Mesothelial cell of epicardium (in vitro differentiated cells): ENCODE results near the gene IL6ST. TPM values are rescaled to one million over a fixed set of nuclear protein-coding genes. Genes with fewer than 3 reads are reported as not detected.

Experiments used
- DNase-seq, 2 experiments: peaks; one replicate each; pipeline ENCODE4 v3.0.0; 2021; ENCODE audit warnings: low spot score in 2 of 2; ENCODE audit not compliant: unreplicated experiment in 2 of 2
- H3K27ac Mint-ChIP-seq: 2 replicates; pipeline ENCODE4 v1.8.0; 2021; ENCODE audit warnings: mixed read lengths
- H3K27me3 Mint-ChIP-seq: 2 replicates; pipeline ENCODE4 v1.8.0; 2021; ENCODE audit warnings: low read depth, mixed read lengths
- H3K36me3 Mint-ChIP-seq: 2 replicates; pipeline ENCODE4 v1.8.0; 2021; ENCODE audit warnings: mixed read lengths
- H3K4me1 Mint-ChIP-seq: 2 replicates; pipeline ENCODE4 v1.8.0; 2021; ENCODE audit warnings: mixed read lengths
- H3K4me3 Mint-ChIP-seq: 2 replicates; pipeline ENCODE4 v1.8.0; 2021; ENCODE audit warnings: mild to moderate bottlenecking, moderate library complexity, mixed read lengths
- H3K9me3 Mint-ChIP-seq: 2 replicates; pipeline ENCODE4 v1.8.0; 2021; ENCODE audit warnings: mixed read lengths
- total RNA-seq: library from RNA; stranded (reverse); gene quantifications from 3 replicates; pipeline ENCODE4 v1.2.1, GENCODE V29; 2021
- TF ChIP-seq, protein P1 (sequence below): fragments of 200-600 bp; sonication (generic); IDR thresholded peaks from one replicate; pipeline ENCODE4 v1.5.0; 2021; ENCODE audit warnings: antibody characterized with exemption; ENCODE audit not compliant: unreplicated experiment

The IL6ST gene
- total RNA-seq, 1 donor from 2014 or later = 373 TPM

DNA sequence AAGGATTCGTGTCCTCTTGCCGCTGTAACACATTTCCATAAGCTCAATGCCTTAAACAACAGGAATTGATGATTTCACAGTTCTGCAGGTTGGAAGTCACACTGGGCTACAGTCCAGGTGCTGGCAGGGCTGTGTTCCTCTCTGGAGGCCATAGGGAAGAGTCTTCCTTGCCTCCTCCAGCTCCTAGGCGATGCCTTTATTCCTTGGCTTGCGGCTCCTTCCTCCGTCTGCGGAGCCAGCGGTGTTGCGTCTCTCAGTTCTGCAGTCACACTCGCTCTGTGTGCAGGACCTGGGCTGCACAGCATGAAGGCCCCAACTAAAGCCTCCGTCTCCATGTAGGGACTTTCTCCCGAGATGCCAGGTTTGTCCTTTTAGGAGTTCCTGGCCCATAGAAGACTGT, 70.0 kb downstream of the IL6ST start:
- DNase-seq = no peak
- Mint-ChIP-seq H3K36me3 (no peaks in the 10 kb centered on the region), H3K9me3 (no peaks in the 10 kb centered on the region), H3K4me3 (no peak overlapping the region), H3K27me3 (no peaks in the 10 kb centered on the region), H3K4me1 (no peaks in the 10 kb centered on the region), H3K27ac (no peak overlapping the region)
- TF ChIP-seq, protein P1, sequence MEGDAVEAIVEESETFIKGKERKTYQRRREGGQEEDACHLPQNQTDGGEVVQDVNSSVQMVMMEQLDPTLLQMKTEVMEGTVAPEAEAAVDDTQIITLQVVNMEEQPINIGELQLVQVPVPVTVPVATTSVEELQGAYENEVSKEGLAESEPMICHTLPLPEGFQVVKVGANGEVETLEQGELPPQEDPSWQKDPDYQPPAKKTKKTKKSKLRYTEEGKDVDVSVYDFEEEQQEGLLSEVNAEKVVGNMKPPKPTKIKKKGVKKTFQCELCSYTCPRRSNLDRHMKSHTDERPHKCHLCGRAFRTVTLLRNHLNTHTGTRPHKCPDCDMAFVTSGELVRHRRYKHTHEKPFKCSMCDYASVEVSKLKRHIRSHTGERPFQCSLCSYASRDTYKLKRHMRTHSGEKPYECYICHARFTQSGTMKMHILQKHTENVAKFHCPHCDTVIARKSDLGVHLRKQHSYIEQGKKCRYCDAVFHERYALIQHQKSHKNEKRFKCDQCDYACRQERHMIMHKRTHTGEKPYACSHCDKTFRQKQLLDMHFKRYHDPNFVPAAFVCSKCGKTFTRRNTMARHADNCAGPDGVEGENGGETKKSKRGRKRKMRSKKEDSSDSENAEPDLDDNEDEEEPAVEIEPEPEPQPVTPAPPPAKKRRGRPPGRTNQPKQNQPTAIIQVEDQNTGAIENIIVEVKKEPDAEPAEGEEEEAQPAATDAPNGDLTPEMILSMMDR = no peak

DNA sequence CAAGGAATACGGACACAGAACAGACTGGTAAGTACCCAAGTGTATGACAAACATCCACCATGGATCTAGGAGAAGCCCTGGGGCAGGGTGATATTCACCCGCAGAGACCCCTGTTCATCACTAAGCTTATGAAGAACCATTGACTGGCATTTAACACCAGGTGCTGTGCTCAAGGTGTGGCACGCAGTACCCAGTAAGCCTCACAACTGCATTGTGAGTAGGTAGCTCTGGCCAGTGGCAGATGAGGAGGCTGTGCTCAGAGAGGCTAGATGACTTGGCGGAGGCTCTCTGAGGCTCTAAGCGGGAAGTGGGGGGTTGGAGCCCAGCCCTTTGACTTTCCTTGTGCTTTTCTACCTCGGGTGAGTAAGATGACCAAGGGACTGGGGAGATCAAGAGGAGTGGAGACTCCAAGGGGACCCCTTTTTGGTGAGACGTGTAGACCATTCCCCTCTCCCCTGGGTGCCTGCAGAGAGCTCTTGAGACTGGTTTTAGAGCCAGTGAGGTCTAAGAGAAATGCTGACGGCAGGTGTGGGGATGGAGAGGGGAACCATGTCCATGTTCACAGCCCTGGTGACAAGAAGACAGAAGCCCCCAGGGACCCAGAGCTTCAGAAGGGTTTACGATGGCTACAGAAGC, 70.8 kb downstream of the IL6ST start:
- H3K27ac Mint-ChIP-seq = no peak overlapping the region
- TF ChIP-seq, protein P1 = no peak
- H3K36me3 Mint-ChIP-seq = no peaks in the 10 kb centered on the region
- H3K4me3 Mint-ChIP-seq = no peak overlapping the region
- DNase-seq = no peak
- no peaks in the 10 kb centered on the region for H3K4me1 Mint-ChIP-seq
- no peaks in the 10 kb centered on the region for H3K27me3 Mint-ChIP-seq
- H3K9me3 Mint-ChIP-seq = no peaks in the 10 kb centered on the region

DNA sequence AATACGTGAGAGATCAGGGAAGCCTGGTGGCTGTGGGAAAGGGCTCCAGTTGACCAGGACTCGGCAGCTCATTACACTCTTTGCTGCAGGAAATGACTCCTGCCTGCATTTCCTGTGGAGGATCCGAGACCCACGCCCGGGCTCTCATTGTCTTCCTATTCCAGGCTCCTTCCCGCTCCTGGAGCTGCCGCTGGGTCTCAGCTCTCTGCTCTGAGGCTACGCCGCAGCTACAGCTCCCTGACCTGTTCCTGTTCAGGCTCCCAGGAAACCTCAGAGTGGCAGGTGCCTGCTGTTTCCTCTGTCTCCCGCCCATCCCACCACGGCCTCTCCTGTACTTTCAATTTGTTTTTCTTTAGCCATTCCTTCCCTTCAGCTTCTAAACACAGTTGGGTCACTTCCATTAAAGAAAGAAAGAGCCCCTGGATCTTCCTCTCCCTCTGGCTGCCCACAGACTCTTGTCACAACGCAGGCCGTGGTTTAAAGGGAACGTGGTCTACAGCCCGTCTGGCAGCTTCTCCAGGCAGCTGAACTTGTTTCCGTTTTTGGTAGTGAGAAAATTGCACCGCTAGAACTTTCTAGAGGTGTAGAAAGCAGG, 71.5 kb downstream of the IL6ST start:
- no peaks in the 10 kb centered on the region for H3K4me1 Mint-ChIP-seq
- no peak for DNase-seq
- no peak overlapping the region for H3K4me3 Mint-ChIP-seq
- no peaks in the 10 kb centered on the region for H3K36me3 Mint-ChIP-seq
- TF ChIP-seq, protein P1 = no peak
- no peak overlapping the region for H3K27ac Mint-ChIP-seq
- H3K9me3 Mint-ChIP-seq = no peaks in the 10 kb centered on the region
- no peaks in the 10 kb centered on the region for H3K27me3 Mint-ChIP-seq

DNA sequence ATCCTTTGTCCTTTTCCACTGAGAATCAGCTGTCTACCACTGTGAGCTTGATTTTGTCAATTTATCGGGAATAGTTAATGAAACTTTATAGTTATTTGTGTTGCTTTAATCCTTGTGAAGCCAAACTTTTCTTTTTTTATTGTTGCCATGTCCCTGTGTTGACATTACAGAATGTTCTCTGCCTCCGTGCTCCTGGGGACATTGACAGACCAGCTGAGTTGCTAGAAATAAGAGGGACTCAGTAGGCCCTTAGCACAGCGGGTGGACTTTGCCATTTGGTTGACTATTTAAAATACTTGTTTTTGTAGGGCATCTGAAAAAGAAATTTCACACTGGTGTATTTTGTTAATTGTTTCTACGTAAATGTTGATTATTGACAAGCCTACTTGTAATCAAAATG, 73.1 kb downstream of the IL6ST start:
- no peak overlapping the region for H3K27ac Mint-ChIP-seq
- no peak for DNase-seq
- H3K4me3 Mint-ChIP-seq = no peak overlapping the region
- TF ChIP-seq, protein P1 = no peak
- H3K36me3 Mint-ChIP-seq = no peaks in the 10 kb centered on the region
- H3K27me3 Mint-ChIP-seq = no peaks in the 10 kb centered on the region
- no peaks in the 10 kb centered on the region for H3K4me1 Mint-ChIP-seq
- no peaks in the 10 kb centered on the region for H3K9me3 Mint-ChIP-seq

DNA sequence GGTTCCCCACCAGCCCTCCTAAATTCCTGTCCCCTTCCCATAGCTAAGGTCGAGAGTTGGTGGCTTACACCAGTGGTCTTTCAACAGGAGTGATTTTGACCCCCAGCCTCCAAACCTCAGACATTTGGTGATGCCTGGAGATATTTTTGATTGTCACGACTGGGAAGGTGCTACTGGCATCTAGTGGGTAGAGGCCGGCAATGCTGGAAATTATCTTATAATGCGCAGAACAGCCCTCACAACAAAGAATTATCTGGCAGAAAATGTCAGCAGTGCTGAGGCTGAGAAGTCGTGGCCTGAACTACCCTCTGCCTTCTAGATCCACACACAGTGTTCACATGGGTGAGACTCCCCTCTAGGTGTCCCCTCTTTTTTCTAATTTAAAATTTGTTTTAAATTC, 74.0 kb downstream of the IL6ST start:
- Mint-ChIP-seq H3K4me1 (peaks cover 2% of the 10 kb centered on the region), H3K36me3 (no peaks in the 10 kb centered on the region), H3K9me3 (no peaks in the 10 kb centered on the region), H3K27ac (no peak overlapping the region), H3K4me3 (no peak overlapping the region), H3K27me3 (no peaks in the 10 kb centered on the region)
- DNase-seq = no peak
- TF ChIP-seq, protein P1 = no peak

DNA sequence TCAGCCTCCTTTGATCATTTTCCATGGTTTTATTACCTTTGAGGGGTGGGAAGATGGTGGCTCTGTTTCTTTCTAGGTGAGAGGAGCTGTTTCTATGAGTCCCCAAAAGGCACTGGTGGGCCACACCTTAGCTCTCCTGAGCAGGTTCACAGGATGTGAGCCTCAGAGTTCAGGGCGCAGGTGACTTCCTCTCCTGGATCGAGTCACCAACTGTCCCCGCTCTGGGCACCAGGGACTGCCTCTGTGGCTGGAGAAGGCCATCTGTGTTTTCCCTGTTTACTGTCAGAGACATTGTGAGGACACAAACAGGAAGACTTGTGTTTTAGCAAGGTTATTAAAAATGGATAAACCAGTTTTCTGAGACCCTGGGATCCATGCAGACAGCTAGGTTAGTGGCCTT, 75.1 kb downstream of the IL6ST start:
- Mint-ChIP-seq H3K4me1 (peaks cover 9% of the 10 kb centered on the region), H3K27me3 (no peaks in the 10 kb centered on the region), H3K36me3 (no peaks in the 10 kb centered on the region), H3K4me3 (no peak overlapping the region), H3K27ac (no peak overlapping the region), H3K9me3 (no peaks in the 10 kb centered on the region)
- TF ChIP-seq, protein P1 = no peak
- no peak for DNase-seq
